ENCODE data around the gene MICAL2. TPM values are rescaled to one million over a fixed set of nuclear protein-coding genes. Genes with fewer than 3 reads are reported as not detected.
A peak's percentile ranks its signal among the peaks of the same experiment; 100 is the strongest.

MICAL2 gene
- total RNA-seq, 1 experiment from 2014 or later: 173 TPM

GRCh38 chr11:12099132-12099873, 11.1 kb upstream of the MICAL2 start:
- no peak for DNase-seq (ENCODE audit: low read depth)

- no peak for DNase-seq (ENCODE audit: low read depth)
These were observed 10.0 kb upstream of the MICAL2 start for GRCh38 chr11:12100429-12100828.

- no peak for DNase-seq (ENCODE audit: low read depth)
These were observed 9.5 kb upstream of the MICAL2 start for GRCh38 chr11:12100841-12101242.

GRCh38 chr11:12101318-12101717, 9.1 kb upstream of the MICAL2 start:
- no peak for DNase-seq (ENCODE audit: low read depth)

GRCh38 chr11:12102588-12103410, 7.6 kb upstream of the MICAL2 start:
- peak; percentile 54 for DNase-seq (ENCODE audit: low read depth)

- DNase-seq (ENCODE audit: low read depth): no peak
These were observed 6.8 kb upstream of the MICAL2 start for GRCh38 chr11:12103411-12104225.

GRCh38 chr11:12105471-12105870, 4.9 kb upstream of the MICAL2 start:
- DNase-seq (ENCODE audit: low read depth): no peak

GRCh38 chr11:12106101-12106500, 4.3 kb upstream of the MICAL2 start:
- no peak for DNase-seq (ENCODE audit: low read depth)

- DNase-seq (ENCODE audit: low read depth): no peak
These were observed 3.9 kb upstream of the MICAL2 start for GRCh38 chr11:12106501-12106900.

GRCh38 chr11:12108875-12109453, 1.4 kb upstream of the MICAL2 start:
- no peak for DNase-seq (ENCODE audit: low read depth)

- peak; percentile 36 for DNase-seq (ENCODE audit: low read depth)
These were observed 696 bp upstream of the MICAL2 start for GRCh38 chr11:12109591-12110196.

GRCh38 chr11:12110714-12111548, 541 bp downstream of the MICAL2 start:
- peak; percentile 59 for DNase-seq (ENCODE audit: low read depth)

GRCh38 chr11:12111549-12112520, 1.4 kb downstream of the MICAL2 start:
- peak; percentile 59 for DNase-seq (ENCODE audit: low read depth)

- no peak for DNase-seq (ENCODE audit: low read depth)
These were observed 2.4 kb downstream of the MICAL2 start for GRCh38 chr11:12112750-12113149.

- DNase-seq (ENCODE audit: low read depth): no peak
These were observed 2.9 kb downstream of the MICAL2 start for GRCh38 chr11:12113294-12113693.

GRCh38 chr11:12114193-12115033, 4.0 kb downstream of the MICAL2 start:
- no peak for DNase-seq (ENCODE audit: low read depth)

- no peak for DNase-seq (ENCODE audit: low read depth)
These were observed 6.1 kb downstream of the MICAL2 start for GRCh38 chr11:12116425-12117032.

GRCh38 chr11:12117200-12117599, 6.8 kb downstream of the MICAL2 start:
- no peak for DNase-seq (ENCODE audit: low read depth)
